ENCODE measurements around the gene GPC2. TPM values are rescaled to one million over a fixed set of nuclear protein-coding genes. Genes with fewer than 3 reads are reported as not detected.

GPC2 gene
- total RNA-seq, 1 experiment from 2014 or later = 5.0 TPM

DNA sequence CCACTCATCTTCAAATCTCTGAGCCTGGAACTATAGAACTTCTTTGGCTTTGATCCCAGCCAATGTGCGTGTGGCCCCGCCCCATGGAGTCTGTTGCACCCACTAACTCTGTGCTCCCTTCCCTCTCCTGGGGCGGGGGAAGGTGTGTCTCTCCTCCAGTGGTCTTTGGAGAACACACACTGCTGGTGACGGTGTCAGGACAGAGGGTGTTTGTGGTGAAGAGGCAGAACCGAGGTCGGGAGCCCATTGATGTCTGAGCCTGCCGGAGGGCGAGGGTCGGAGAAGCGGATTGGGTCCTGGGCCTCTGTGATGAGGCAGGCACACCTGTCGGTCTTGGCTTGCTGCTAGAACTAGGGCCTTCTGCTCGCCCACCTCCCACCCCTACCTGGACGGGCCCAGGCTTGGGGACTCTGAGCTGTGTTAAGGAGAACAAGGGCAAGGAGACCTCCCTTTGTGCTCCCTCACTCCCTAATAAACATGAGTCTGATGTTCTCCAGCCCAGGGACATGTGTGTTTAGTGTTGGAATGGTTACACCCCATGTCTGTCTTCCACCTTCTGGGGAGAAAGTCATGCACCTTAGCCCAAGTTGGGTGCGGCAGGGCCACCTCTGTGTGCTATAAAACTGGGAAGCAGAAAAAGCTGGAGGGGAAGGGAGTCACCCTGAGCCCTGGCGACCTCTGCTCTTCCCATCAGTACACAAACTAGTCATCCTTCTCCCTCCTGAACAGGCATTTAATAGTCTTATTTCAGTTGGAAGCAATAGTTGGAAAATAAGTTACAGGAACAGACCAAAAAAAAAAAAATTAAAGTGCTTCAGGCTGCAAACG is 23.3 kb downstream of the GPC2 start:
- ChIA-PET POLR2A (no interaction called here), CTCF (interaction anchor here (0.6 kb wide), 1 partner anchor 1025 kb away, joined by 3 read pairs; no protein-coding TSS in a partner anchor)
- TF ChIP-seq, protein P1, sequence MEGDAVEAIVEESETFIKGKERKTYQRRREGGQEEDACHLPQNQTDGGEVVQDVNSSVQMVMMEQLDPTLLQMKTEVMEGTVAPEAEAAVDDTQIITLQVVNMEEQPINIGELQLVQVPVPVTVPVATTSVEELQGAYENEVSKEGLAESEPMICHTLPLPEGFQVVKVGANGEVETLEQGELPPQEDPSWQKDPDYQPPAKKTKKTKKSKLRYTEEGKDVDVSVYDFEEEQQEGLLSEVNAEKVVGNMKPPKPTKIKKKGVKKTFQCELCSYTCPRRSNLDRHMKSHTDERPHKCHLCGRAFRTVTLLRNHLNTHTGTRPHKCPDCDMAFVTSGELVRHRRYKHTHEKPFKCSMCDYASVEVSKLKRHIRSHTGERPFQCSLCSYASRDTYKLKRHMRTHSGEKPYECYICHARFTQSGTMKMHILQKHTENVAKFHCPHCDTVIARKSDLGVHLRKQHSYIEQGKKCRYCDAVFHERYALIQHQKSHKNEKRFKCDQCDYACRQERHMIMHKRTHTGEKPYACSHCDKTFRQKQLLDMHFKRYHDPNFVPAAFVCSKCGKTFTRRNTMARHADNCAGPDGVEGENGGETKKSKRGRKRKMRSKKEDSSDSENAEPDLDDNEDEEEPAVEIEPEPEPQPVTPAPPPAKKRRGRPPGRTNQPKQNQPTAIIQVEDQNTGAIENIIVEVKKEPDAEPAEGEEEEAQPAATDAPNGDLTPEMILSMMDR (IDR thresholded peaks at IDR 0.05; ENCODE audit: insufficient read depth in 1 of 2, low read depth in 1 of 2, low read length in 1 of 2, severe bottlenecking in 1 of 2, unreplicated experiment in 1 of 2) = no peak
- Mint-ChIP-seq H3K27me3 (ENCODE audit: insufficient read depth, unreplicated experiment) (no peaks in the 10 kb centered on the region), H3K9me3 (ENCODE audit: unreplicated experiment) (no peaks in the 10 kb centered on the region), H3K4me1 (ENCODE audit: low read depth, unreplicated experiment) (peaks cover 25% of the 10 kb centered on the region), H3K27ac (ENCODE audit: unreplicated experiment) (no peak overlapping the region), H3K4me3 (ENCODE audit: unreplicated experiment) (no peak overlapping the region), H3K36me3 (ENCODE audit: insufficient read depth, unreplicated experiment) (peaks cover 85% of the 10 kb centered on the region)
- no peaks in the 10 kb centered on the region for H3K9me3 ChIP-seq
- no TSS peak for BruUV-seq (replicated peaks)
- H3K27me3 ChIP-seq (replicated peaks; ENCODE audit: control insufficient read depth, insufficient read depth, low read length) = no peaks in the 10 kb centered on the region
- intact Hi-C loops (cut with micrococcal nuclease; ENCODE audit: unreplicated experiment) = no loop called here
- H3K4me1 ChIP-seq = peaks cover 18% of the 10 kb centered on the region
- no peak for DNase-seq
- no peak overlapping the region for H3K4me3 ChIP-seq (ENCODE audit: low read depth, low read length)
- H3K36me3 ChIP-seq (ENCODE audit: control insufficient read depth, insufficient read depth, low read length) = no peaks in the 10 kb centered on the region; the same call in 1 of the 2 replicates

DNA sequence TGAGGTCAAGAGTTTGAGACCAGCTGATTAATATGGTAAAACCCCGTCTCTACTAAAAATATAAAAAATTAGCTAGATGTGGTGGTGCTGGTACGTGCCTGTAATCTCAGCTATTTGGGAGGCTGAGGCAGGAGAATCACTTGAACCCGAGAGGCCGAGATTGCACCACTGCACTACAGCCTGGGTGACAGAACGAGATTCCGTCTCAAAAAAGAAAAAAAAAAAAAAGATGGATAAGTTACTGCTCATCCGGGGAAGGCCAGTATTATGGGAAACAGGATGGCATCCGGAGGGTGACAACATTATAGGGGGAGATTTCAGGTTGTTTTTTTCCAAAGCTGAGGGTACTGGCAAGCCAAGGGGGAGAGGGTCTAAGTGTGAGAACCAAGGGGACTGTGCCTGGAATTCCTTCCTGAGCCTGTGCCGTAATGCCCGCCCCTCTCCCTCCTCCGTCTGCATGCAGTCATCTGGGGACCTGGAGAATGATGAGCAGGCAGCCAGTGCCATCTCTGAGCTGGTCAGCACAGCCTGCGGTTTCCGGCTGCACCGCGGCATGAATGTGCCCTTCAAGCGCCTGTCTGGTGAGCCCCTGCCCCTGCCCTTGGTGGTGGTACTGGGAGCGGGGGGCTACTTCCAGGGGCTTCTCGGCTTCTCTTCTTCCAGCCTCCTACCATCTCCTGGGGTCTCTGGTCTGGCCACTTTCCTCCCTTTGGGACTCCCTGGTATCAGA is 24.1 kb downstream of the GPC2 start:
- no TSS peak for BruUV-seq (replicated peaks)
- POLR2A ChIA-PET = no interaction called here
- intact Hi-C loops (cut with micrococcal nuclease; ENCODE audit: unreplicated experiment) = no loop called here
- Histone ChIP-seq H3K4me3 (ENCODE audit: low read depth, low read length) (no peak overlapping the region), H3K36me3 (ENCODE audit: control insufficient read depth, insufficient read depth, low read length) (no peaks in the 10 kb centered on the region; the same call in 1 of the 2 replicates), H3K4me1 (peaks cover 18% of the 10 kb centered on the region), H3K9me3 (no peaks in the 10 kb centered on the region), H3K27me3 (replicated peaks; ENCODE audit: control insufficient read depth, insufficient read depth, low read length) (no peaks in the 10 kb centered on the region)
- Mint-ChIP-seq H3K9me3 (ENCODE audit: unreplicated experiment) (no peaks in the 10 kb centered on the region), H3K36me3 (ENCODE audit: insufficient read depth, unreplicated experiment) (peaks cover 84% of the 10 kb centered on the region), H3K27ac (ENCODE audit: unreplicated experiment) (no peak overlapping the region), H3K4me1 (ENCODE audit: low read depth, unreplicated experiment) (peaks cover 25% of the 10 kb centered on the region), H3K27me3 (ENCODE audit: insufficient read depth, unreplicated experiment) (no peaks in the 10 kb centered on the region), H3K4me3 (ENCODE audit: unreplicated experiment) (no peak overlapping the region)
- CTCF ChIA-PET = interaction anchor here (0.6 kb wide), 1 partner anchor 1727 kb away, joined by 3 read pairs; no protein-coding TSS in a partner anchor
- TF ChIP-seq, protein P1 (IDR thresholded peaks at IDR 0.05; ENCODE audit: insufficient read depth in 1 of 2, low read depth in 1 of 2, low read length in 1 of 2, severe bottlenecking in 1 of 2, unreplicated experiment in 1 of 2) = no peak
- DNase-seq = no peak

DNA sequence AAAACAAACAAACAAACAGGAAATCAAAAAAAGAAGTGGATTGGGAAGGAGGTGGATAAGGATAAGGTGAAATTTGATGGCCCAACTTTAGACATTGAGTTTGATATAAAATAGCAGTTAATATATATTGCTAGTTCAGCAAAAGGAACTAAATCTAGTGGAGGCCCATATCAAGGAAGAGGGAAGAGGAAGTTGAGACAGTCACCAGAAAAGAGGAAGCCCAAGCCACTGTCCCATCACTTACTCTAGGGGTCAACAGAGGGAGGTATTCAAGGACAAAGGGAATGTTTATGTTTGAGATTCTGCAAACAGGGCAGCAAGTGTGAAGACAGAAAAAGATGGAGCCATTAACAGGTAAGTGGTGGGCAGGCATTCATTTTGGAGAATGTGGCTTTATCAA is 24.8 kb downstream of the GPC2 start:
- H3K9me3 Mint-ChIP-seq (ENCODE audit: unreplicated experiment) = no peaks in the 10 kb centered on the region
- TF ChIP-seq, protein P1 (IDR thresholded peaks at IDR 0.05; ENCODE audit: insufficient read depth in 1 of 2, low read depth in 1 of 2, low read length in 1 of 2, severe bottlenecking in 1 of 2, unreplicated experiment in 1 of 2) = no peak
- DNase-seq = no peak
- no peak overlapping the region for H3K4me3 Mint-ChIP-seq (ENCODE audit: unreplicated experiment)
- H3K4me1 ChIP-seq = peaks cover 14% of the 10 kb centered on the region
- CTCF ChIA-PET = interaction anchor here (0.6 kb wide), 1 partner anchor 1728 kb away, joined by 3 read pairs; no protein-coding TSS in a partner anchor
- no peaks in the 10 kb centered on the region for H3K27me3 Mint-ChIP-seq (ENCODE audit: insufficient read depth, unreplicated experiment)
- no TSS peak for BruUV-seq (replicated peaks)
- no peak overlapping the region for H3K4me3 ChIP-seq (ENCODE audit: low read depth, low read length)
- intact Hi-C loops (cut with micrococcal nuclease; ENCODE audit: unreplicated experiment) = no loop called here
- no peak overlapping the region for H3K27ac Mint-ChIP-seq (ENCODE audit: unreplicated experiment)
- H3K36me3 Mint-ChIP-seq (ENCODE audit: insufficient read depth, unreplicated experiment) = peaks cover 78% of the 10 kb centered on the region
- H3K36me3 ChIP-seq (ENCODE audit: control insufficient read depth, insufficient read depth, low read length) = no peaks in the 10 kb centered on the region; the same call in 1 of the 2 replicates
- no peaks in the 10 kb centered on the region for H3K27me3 ChIP-seq (replicated peaks; ENCODE audit: control insufficient read depth, insufficient read depth, low read length)
- no peaks in the 10 kb centered on the region for H3K9me3 ChIP-seq
- POLR2A ChIA-PET = no interaction called here
- H3K4me1 Mint-ChIP-seq (ENCODE audit: low read depth, unreplicated experiment) = peaks cover 20% of the 10 kb centered on the region

Data from Caco-2 (cell line).